RWPE2 (cell line): ENCODE data around the gene UAP1.

Source experiments
- ATAC-seq: fragments of 200-7000 bp; cut with Tn5 transposase; 3 replicates; pipeline ENCODE4 v1.9.1; 2021; ENCODE audit warnings: low read depth
- DNase-seq: peaks from one replicate; pipeline ENCODE4 v3.0.0-alpha.2; 2020; ENCODE audit warnings: low spot score
- H3K27ac ChIP-seq: fragments of 450-650 bp; 2 replicates; pipeline ENCODE4 v1.5.1; 2017; ENCODE audit warnings: mild to moderate bottlenecking; ENCODE audit not compliant: poor library complexity, severe bottlenecking
- H3K27me3 ChIP-seq: fragments of 250-450 bp; sonication (Bioruptor Pico); 2 replicates; pipeline ENCODE4 v1.5.1; 2021; ENCODE audit warnings: mild to moderate bottlenecking, moderate library complexity; ENCODE audit not compliant: insufficient read depth, poor library complexity, severe bottlenecking
- H3K36me3 ChIP-seq: fragments of 250-450 bp; sonication (Bioruptor Pico); 2 replicates; pipeline ENCODE4 v1.5.1; 2020; ENCODE audit warnings: low read depth, mild to moderate bottlenecking, moderate library complexity
- H3K4me1 ChIP-seq: fragments of 250-450 bp; sonication (Bioruptor Pico); 2 replicates; pipeline ENCODE4 v1.5.1; 2021; ENCODE audit warnings: mild to moderate bottlenecking, moderate library complexity; ENCODE audit not compliant: insufficient read depth, poor library complexity, severe bottlenecking
- H3K4me3 ChIP-seq: fragments of 250-450 bp; sonication (Bioruptor Pico); 2 replicates; pipeline ENCODE4 v1.5.1; 2021; ENCODE audit warnings: mild to moderate bottlenecking, moderate library complexity; ENCODE audit not compliant: severe bottlenecking
- H3K9me3 ChIP-seq: fragments of 250-450 bp; sonication (Bioruptor Pico); 2 replicates; pipeline ENCODE4 v1.5.1; 2021; ENCODE audit warnings: mild to moderate bottlenecking, moderate library complexity; ENCODE audit not compliant: severe bottlenecking
- TF ChIP-seq, protein P1 (sequence below): fragments of 450-650 bp; IDR thresholded peaks from one replicate; pipeline ENCODE4 v1.5.1; 2017; ENCODE audit warnings: mild to moderate bottlenecking, moderate library complexity; ENCODE audit not compliant: poor library complexity, severe bottlenecking

Gene UAP1

DNA sequence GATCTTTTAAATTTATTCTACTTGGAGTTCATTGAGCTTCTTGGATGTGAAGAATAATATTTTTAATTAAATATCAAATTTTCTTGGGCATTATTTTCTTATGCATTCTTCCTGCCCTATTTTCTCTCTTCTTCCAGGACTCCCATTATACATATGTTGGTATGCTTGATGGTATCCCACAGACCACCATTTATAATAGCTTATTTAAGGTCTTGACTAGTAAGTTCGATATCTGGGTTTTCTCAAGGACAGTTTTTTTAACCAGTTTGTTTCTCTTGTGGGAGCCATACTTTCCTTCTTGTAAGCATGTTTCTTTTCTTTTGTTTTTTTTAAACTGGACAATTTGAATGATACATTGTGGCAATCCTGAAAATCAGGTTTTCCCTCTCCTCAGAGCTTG, 55.3 kb downstream of the UAP1 start:
- H3K9me3 ChIP-seq = peaks cover 10% of the 10 kb centered on the region
- H3K4me3 ChIP-seq = no peak overlapping the region
- TF ChIP-seq, protein P1, sequence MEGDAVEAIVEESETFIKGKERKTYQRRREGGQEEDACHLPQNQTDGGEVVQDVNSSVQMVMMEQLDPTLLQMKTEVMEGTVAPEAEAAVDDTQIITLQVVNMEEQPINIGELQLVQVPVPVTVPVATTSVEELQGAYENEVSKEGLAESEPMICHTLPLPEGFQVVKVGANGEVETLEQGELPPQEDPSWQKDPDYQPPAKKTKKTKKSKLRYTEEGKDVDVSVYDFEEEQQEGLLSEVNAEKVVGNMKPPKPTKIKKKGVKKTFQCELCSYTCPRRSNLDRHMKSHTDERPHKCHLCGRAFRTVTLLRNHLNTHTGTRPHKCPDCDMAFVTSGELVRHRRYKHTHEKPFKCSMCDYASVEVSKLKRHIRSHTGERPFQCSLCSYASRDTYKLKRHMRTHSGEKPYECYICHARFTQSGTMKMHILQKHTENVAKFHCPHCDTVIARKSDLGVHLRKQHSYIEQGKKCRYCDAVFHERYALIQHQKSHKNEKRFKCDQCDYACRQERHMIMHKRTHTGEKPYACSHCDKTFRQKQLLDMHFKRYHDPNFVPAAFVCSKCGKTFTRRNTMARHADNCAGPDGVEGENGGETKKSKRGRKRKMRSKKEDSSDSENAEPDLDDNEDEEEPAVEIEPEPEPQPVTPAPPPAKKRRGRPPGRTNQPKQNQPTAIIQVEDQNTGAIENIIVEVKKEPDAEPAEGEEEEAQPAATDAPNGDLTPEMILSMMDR = no peak
- DNase-seq (no peak), ATAC-seq (no peak)
- no peak overlapping the region for H3K27ac ChIP-seq
- no peaks in the 10 kb centered on the region for H3K27me3 ChIP-seq
- H3K36me3 ChIP-seq = no peaks in the 10 kb centered on the region
- no peaks in the 10 kb centered on the region for H3K4me1 ChIP-seq

DNA sequence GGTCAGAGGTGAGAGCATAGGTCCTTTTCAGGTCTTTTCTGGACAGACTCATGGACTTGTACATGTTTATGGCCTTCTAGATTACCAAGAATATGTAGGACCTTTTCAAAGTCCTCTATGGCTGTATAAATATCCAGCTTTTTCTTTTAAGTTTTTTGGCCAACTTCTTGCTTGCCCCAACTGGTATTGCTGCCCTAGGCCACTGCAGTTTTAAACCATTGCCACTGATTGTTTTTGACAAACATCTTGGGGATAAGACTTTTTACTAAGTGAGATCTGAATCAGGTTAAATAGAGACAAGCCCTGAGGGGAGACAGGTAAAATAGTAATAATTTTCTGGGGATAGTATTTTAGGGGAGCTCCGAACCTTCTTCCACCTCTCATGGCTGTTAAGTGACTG, 56.0 kb downstream of the UAP1 start:
- TF ChIP-seq, protein P1 = no peak
- Histone ChIP-seq H3K27me3 (no peaks in the 10 kb centered on the region), H3K36me3 (no peaks in the 10 kb centered on the region), H3K9me3 (peaks cover 10% of the 10 kb centered on the region), H3K4me1 (no peaks in the 10 kb centered on the region), H3K4me3 (no peak overlapping the region), H3K27ac (no peak overlapping the region)
- DNase-seq (no peak), ATAC-seq (no peak)

DNA sequence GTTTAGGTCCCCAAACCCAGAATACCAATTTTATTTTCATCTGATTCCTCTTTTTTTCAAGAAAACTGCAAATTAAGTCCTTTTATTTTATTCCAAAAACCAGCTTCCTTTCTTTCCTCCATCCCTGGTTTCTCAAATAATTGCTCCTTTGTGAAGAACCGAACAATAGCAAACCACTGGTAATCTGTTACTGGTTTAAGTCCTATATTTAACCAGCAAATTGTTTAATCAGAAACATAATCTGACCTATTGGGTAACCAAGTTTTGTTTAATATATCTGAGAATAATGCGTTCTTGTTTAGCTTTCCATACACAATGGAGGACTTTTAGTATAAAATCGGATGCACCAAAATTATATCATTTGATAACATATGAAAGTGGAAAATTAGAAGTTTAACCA, 57.6 kb downstream of the UAP1 start:
- TF ChIP-seq, protein P1 = no peak
- peaks cover 10% of the 10 kb centered on the region for H3K9me3 ChIP-seq
- no peaks in the 10 kb centered on the region for H3K27me3 ChIP-seq
- no peaks in the 10 kb centered on the region for H3K36me3 ChIP-seq
- no peak for ATAC-seq
- DNase-seq = no peak
- no peak overlapping the region for H3K4me3 ChIP-seq
- no peaks in the 10 kb centered on the region for H3K4me1 ChIP-seq
- no peak overlapping the region for H3K27ac ChIP-seq

DNA sequence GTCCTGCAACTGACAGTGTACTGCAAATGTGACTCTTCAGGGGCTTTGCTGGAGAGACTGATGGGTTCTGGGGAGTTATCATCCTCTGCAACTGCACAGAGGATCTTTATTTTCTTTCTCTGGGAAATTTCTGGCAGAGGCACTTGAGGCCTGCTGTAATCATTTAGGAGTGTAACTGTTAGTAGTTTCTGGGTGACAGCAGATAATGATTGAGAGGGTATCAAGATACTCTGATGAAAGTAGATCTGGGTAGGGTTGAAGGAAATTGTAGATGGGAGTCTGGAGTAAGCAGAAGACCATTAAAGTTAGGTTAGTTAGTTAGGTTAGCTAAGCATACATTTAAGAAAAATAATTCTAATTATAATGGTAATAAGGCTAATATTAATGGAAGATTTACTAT, 59.7 kb downstream of the UAP1 start:
- no peaks in the 10 kb centered on the region for H3K4me1 ChIP-seq
- no peaks in the 10 kb centered on the region for H3K27me3 ChIP-seq
- no peak for ATAC-seq
- no peaks in the 10 kb centered on the region for H3K36me3 ChIP-seq
- no peak overlapping the region for H3K4me3 ChIP-seq
- no peak for DNase-seq
- H3K9me3 ChIP-seq = peaks cover 10% of the 10 kb centered on the region
- TF ChIP-seq, protein P1 = no peak
- H3K27ac ChIP-seq = no peak overlapping the region

DNA sequence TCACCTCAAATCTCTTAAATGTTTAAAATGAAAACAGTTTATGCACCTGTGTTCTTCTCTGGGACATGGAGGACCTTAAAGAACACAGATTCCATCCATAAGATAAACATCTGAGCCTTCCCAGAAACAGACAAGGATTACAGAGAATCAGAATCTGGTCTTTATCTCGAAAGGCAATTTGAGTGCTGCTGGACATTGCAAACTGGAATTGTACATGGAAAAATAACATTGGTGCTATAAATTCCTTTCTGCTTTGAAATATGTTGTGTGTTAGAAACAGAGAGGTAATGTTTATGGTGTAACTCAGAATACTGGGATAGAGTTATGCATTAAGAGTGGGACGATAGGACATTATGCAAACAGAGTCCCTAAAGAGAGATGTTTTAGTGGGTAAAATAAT, 64.2 kb downstream of the UAP1 start:
- Histone ChIP-seq H3K36me3 (no peaks in the 10 kb centered on the region), H3K4me1 (no peaks in the 10 kb centered on the region), H3K4me3 (no peak overlapping the region), H3K27me3 (no peaks in the 10 kb centered on the region), H3K27ac (no peak overlapping the region), H3K9me3 (no peaks in the 10 kb centered on the region)
- no peak for DNase-seq
- no peak for ATAC-seq
- TF ChIP-seq, protein P1 = no peak
